Activated CD8-positive, alpha-beta memory T cell treated with anti-CD3 and anti-CD28 coated beads, Interleukin-2, amount 50 U/mL, for 1 hour (primary cell): ENCODE results near the gene SFPQ.
"Not testable (repeated sequence)": the region's sequence is repeated elsewhere in the genome, so short reads cannot be mapped to it uniquely, and the experiment has no call there.

Experiments
- DNase-seq: peaks from one replicate; pipeline ENCODE4 v3.0.0-alpha.2; 2020; ENCODE audit errors: extremely low read depth

Gene SFPQ

DNA sequence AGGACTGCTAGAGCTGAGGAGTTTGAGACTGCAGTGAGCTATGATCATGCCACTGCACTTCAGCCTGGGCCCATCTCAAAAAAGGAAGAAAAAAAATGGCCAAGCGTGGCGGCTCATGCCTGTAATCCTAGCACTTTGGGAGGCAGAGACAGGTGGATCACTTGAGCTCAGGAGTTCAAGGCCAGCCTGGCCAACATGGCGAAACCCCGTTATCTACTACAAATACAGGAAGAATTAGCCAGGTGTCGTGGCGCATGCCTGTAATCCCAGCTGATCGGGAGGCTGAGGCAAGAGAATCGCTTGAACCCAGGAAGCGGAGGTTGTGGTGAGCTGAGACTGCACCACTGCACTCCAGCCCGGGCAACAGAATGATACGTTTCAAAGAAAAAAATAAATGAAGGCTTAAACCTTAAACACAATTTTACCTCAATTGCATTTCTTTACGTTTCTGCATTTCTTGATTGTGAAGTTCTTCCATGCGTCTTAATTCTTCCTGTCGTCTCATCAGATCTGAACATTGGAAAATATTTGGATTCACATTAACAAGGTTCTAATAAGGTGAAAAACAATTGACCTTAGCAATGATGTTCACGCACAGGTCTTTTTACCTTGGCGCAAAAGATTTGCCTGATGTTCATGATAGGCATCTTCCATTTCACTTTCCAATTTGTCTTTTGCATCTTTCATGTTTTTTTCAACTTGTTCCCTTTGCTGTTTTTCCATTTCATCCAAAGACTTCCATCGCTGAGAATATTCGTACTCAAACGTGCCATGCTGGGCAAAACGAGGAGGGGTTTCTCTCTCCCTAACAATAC is 4.2 kb downstream of the SFPQ start:
- no peak for DNase-seq

DNA sequence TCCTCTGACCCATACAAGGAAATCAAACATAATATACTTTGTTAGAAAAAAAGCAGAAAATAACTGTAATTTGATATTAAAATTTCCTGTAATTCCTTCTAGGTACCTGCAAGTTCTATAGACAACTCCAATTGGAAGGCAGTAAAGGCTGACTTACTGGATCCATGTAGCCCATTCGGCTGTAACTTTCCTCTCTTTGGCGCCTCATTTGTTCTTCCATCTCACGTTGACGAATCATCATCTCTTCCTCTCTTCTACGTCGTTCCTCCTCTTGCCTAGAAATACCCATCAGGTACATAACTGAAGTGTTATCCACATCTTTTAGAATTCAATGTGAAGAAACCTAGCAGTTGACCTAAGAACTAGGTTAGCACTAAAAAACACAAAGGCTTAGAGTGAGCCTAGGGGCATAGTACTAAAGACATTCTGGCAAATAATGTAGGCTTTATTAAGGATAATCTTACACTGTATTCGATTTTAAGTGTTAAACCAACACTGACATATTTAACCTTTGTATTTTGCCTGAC is 5.1 kb downstream of the SFPQ start:
- no peak for DNase-seq

- no peak for DNase-seq
These were observed 6.7 kb downstream of the SFPQ start for GRCh38 chr1:35186239-35186638.

DNA sequence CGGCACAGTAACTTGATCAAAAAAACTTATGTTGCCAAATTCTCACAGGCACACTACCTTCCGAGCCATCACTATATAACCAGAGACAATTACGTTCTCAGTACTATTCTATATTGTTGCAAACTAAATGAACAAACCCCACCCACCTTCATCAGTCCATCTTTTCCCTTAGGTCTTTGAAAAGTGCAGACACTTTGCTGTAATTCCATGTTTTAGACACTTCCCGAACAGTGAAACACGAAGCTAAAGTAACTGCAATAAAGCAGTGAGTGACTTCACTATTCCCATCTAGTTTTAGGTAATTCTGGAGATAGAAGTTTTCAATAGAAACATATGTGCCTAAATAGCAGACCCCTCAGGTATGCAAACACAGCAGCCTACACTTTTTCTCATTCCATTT is 7.7 kb downstream of the SFPQ start:
- DNase-seq: no peak

DNA sequence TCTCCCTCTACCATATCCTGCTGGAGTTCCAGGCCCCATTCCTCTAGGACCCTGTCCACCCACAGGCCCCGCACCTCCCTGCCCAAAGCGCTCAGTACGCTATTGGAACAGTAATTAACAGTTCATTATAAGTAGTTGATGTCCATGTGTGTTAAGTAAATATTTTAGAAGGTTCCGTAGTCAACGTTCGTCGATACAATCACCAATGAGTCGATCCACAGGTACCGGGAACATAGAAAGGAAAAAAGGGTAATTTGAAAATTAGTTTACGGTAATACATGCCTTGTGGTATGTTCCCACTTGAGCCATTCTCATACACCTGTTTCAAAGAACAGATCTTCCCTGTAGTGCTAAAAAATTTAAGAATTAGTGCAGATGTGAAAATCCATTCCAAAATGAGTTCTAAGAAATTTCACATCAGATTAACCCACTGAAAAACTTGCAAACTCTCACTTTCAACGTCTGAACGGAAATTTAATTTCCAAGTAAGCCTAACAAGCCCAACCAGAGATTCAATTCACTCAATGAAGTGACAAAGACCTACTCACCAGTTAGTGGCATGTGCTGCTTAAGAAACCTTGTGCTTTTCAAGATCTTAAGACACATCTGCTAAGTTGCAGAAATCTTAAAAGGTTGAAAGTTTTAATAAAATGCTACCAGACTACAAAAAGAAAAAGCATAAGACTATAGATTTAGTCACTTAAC is 8.3 kb downstream of the SFPQ start:
- DNase-seq: no peak

DNA sequence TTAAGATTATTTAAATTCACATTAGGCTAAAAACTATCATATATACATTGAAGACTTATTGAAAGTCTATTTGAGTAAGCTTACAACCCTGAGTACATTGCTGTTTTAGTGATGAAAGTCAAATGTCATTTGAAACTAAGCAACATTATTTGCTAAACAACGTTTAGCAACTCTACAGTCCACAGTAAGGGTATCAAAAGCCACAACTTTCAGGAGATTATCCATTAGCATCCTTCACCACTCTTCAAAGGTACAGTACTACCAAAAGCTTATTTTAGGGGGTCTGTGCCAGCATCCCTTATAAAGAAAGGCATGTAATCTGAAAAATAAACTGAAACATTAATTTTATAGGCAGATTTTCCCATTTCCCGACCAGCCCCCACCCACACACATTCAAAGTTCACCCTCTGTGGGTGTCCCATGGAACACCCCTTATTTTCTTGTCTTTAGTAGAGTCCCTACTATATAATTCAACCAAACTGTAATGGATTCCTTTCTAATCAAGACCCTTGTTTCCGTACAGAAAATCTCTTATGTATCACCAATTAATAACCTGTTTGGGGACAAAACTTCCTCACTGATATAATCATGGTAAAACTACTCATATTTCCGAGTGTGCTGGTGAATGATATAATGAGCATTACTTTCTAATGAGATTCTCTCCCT is 11.0 kb downstream of the SFPQ start:
- DNase-seq: no peak

DNA sequence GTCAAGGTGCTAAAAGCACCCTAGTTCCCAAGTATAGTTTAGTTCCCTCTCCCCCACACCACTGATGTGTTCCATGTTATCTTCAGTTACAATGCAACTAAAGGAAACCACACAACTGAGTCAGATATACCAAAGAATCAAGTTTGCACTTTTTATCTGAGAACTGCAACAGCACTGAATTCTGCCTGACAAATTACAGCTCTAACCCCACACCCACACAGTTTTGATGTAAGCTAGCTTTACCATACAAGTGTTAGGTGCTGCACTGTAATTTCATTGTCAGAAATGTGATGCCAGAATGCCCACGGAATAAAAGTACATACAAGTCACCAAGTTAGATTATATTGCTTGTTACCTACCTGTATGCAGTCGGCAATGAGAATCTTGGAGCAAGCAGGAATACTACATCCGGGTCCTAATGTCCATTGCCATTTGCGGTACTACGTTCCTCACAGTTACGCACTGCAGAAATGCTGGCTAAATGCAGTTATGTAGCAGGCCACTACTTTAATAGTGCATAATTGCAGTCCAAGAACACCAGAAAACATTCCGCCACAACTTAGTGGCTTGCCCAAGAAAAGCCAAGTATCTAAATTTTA is 12.1 kb downstream of the SFPQ start:
- DNase-seq: no peak

DNA sequence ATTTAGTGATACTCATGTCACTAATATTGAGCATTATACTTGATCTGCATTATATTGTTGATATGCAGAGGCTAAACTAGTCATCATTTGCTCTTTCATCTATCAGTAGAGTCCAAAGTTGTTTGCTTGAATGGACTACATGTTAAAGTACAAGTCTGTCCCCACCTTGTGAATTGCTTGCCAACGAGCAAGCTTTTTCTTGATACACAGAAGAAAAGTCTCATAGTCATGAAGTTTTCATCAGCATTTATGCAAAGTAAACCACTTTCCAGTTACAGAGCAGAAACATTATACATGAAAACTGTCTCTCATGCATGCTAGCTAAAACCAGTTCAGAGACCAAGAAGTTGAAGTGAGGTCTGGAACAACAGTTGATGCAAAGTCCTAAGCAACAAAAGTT is 13.0 kb downstream of the SFPQ start:
- no peak for DNase-seq

- no peak for DNase-seq
These were observed 14.0 kb downstream of the SFPQ start for GRCh38 chr1:35178874-35179380.

DNA sequence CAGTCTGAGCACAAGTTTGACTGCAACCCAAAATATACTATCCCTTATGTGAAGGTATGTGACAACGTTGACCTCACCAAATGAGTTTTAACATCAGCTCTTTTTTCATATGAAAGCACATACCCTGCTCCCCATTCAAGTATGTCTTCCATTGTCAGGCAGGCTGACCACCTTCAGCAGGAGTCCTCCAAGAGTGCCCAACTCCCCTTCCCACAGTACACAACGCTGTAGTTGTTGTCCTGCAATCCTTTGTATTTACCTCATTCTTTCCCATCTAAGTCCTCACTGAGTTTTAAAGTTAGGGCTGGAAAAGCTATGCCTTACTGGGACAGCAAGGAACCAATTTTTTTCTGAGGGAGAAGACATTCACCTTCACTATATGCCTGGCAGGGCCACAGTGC is 14.7 kb downstream of the SFPQ start:
- no peak for DNase-seq

GRCh38 chr1:35177237-35177786 is 15.6 kb downstream of the SFPQ start:
- no peak for DNase-seq

DNA sequence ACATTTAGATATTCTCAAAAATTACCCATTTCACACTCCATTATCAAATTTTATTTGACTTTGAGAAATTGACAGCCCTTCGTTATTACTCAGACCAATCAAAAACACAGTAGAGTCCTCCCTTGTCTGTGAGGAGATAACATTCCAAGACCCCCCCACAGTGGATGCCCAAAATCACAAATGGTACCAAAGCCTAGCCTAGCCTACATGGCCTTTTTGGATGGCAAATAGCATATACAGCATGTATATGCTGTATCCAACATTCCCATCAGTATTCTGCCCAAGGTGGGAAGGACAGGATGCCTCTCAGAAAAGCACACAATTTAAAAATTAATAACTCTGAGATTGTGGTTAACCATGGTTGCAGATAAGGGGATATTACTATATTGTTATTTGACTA is 17.3 kb downstream of the SFPQ start:
- no peak for DNase-seq

DNA sequence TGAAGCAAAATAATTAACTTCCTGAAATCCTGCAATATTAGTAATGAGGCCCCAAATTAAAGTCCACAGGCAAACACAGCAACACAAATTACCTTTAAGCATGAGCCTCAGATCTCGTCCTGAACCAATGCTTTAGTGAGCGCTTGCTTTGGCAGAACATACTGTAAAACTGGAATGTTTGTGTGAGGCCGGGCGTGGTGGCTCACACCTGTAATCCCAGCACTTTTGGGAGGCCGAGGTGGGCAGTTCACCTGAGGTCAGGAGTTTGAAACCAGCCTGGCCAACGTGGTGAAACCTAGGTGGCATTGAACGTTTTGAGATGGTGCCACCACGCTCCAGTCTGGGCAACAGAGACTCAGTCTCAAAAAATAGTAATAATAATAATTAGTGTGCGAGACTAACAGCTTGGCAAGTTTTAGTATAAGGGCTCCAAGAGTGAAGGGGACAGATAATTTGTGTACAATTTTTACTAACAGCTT is 17.8 kb downstream of the SFPQ start:
- DNase-seq: no peak

- DNase-seq: no peak
These were observed 18.9 kb downstream of the SFPQ start for GRCh38 chr1:35173909-35174540.

DNA sequence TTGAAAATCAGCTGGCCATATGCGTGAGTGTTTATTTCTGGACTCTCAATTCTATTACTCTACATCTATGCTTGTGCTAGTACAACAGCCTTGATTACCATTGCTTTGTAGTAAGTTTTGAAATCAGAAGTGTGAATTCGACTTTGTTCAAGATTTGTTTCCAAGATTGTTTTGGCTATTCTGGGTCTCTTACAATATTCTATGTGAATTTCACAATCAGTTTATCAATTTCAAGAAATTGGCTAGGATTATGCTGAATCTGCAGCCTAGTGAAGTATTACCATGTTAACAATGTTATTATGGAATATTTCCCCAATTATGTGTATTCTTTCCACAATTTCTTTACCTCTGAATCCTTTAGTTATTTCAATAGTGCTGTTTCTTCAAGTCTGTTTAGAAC is 19.5 kb downstream of the SFPQ start:
- DNase-seq: no peak

GRCh38 chr1:35172022-35172421 is 20.9 kb downstream of the SFPQ start:
- DNase-seq: no peak

DNA sequence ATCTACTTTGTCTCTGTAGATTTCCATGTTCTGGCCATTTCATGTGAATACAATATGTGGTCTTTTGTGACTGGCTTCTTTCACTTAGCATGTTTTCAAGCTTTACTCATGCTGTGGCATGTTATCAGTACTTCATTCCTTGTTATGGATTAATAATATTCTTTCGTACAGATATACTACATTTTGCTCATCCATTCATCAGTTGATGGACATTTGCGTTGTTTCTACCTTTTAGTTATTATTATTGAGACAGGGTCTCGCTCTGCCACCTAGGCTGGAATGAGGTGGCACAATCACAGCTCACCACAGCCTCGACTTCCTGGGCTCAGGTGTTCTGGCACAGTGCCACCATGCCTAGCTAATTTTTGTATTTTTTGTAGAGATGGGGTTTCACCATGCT is 21.4 kb downstream of the SFPQ start:
- DNase-seq: no peak

DNA sequence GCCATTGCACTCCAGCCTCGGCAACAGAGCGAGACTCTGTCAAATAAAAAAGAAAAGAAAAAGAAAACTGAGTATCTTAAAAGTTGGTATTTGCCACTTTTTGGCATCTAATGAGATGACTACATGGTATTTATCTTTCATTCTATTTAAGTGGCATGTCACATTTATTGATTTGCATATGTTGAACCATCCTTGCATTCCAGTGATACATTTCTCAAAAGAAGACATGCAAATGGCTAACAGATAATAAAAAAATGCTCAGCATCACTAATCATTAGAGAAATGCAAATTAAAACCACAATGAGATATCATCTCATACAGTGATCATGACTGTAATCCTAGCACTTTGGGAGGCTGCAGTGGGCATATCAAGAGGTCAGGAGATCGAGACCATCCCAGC is 28.1 kb downstream of the SFPQ start:
- no peak for DNase-seq

- DNase-seq: no peak
These were observed 41.7 kb downstream of the SFPQ start for GRCh38 chr1:35151220-35151619.

DNA sequence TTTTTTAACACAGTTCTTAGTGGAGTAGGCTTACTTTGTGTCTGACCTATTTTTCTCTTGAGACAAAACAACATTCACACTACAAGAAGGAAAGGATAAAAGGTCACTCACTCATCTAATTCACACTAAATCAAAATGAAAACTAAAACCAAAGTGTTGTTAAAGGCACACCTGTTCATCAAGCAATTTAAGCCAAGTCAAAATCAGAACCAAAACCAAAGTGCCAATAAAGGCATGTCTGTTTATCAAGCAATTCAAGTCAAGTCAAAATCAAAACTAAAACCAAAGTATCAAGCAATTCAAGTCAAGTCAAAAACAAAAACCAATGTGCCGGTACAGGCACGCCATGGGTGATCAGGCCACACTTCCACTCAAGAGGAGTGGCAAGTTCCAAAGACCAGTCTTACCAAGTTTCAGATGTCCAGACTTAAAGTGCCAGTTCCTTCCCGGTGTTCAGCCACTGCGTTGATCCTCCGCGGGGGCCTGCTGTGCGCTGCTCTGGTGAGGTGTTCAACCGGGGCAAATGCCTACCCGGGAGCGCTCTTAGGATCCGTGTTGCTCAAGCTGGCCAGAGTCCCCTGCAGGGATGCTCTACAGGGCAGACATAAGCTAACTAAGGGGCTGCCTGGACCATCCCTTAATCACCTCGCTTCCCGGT is 46.9 kb downstream of the SFPQ start:
- not testable (repeated sequence) for DNase-seq
